ENCODE measurements around the gene TPRN.

Gene TPRN

DNA sequence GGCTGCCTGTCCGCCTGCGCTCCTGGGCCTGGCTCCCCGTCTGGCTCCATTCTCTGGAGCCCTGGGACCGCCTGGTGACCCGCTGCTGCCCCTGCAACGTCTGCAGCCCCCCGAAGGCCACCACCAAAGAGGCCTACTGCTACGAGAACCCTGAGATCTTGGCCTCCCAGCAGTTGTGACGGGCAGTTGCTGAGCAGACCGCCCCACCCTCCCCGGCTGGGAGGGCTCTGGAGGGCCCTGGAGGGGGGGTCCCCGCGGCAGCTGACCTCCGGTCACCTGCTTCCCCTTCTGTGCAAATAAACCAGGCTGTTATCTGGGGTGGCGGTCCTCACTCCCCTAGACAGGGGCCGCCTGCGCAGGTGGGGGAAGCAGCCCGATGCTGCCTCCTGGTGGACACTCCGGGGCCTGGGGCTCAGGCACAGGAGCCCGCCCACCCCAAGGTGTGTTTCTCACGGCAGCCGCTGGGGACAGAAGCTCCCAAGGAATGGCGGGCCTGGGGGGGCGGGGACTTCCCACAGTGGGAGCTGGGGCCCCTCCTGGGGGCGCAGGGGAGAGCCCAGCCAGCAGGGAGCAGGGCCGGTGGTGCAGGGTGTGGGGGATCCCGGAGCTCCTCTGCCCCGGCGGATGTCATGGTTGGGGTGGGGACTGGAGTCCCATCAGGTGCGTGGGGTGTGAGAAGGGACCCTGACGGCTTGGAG lies 35.8 kb upstream of the TPRN start:
- DNase-seq (ENCODE audit: low read depth): peak; percentile 90

DNA sequence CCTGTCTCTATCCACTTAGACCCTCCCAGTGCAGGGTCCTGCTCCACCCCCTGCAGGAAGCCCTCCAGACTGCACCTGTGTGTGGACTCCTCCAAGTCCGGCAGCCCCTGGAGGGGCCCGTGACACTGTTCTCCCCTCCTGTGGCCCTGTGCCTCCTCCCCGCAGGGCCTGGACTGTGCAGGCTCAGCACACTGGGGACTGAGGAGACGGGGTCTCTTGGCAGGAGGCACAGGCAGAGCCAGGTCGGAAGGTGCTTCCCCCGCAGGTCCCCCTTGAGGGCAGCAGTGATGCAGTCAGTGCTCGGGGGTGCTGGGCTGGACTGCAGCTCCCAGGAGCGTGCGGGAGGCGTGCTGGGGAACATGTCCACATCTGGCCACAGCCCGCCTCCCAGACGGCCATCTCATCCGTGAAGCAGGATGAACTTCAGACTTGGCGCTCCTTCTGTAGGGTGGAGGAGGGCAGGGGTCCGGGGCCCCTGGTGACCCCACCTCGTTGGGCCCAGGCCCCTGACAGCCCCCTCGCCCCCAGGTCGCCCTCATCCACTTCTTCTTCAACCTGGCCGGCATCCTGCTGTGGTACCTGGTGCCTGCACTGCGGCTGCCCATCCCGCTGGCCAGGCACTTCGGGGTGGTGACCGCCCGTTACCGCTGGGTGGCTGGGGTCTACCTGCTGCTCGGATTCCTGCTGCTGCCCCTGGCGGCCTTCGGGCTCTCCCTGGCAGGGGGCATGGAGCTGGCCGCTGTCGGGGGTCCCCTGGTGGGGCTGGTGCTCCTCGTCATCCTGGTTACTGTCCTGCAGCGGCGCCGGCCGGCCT lies 35.1 kb upstream of the TPRN start:
- no peak for DNase-seq (ENCODE audit: low read depth)

DNA sequence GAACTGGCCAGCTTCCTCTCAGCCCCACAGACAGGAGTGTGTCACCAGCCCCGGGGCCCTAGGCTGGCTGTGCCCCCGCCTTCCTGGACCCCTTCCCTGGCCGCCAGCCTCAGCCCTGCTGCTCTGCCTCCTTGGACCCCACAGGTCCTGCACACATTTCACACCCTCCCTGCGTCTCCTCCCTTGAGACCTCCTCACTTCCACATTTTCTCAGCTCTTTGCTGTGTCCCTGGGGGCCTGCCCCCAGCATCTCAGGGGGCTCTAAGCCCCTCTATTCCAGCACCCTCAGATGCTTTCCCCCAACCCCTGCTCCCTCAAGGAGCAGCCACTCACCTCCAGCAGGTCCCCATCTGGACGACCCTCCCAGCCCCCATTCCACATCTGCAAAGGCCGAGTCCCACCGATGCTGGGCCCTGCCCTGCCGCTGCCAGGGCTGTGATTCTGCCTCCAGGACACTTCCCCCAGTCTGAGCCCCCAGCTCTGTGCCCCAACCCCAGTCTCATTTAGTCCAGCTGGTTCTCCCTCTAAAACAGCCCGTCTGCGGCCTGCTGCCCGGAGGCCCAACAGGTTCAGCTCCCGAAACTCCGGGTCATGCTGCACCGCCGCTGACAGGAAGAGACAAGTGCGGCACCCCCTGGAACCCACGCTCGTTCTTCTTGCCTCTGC lies 34.4 kb upstream of the TPRN start:
- no peak for DNase-seq (ENCODE audit: low read depth)

DNA sequence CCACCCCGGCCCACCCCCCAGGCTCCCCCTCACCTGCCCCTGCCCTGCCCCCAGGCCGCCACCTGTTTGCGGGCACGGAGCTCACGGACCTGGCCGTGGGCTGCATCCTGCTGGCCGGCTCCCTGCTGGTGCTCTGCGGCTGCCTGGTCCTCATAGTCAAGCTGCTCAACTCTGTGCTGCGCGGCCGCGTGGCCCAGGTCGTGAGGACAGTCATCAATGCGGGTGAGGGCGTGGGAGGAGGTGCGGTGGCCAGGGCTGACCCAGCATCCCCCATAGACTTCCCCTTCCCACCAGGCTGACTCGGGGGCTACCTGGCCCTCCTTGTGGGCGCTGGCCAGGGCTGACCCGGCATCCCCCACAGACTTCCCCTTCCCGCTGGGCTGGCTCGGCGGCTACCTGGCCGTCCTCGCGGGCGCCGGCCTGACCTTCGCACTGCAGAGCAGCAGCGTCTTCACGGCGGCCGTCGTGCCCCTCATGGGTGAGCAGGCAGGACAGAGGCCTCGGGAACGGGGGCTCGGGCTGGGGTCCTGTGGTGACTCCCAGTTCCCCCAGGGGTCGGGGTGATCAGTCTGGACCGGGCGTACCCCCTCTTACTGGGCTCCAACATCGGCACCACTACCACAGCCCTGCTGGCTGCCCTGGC lies 33.6 kb upstream of the TPRN start:
- DNase-seq (ENCODE audit: low read depth): no peak

DNA sequence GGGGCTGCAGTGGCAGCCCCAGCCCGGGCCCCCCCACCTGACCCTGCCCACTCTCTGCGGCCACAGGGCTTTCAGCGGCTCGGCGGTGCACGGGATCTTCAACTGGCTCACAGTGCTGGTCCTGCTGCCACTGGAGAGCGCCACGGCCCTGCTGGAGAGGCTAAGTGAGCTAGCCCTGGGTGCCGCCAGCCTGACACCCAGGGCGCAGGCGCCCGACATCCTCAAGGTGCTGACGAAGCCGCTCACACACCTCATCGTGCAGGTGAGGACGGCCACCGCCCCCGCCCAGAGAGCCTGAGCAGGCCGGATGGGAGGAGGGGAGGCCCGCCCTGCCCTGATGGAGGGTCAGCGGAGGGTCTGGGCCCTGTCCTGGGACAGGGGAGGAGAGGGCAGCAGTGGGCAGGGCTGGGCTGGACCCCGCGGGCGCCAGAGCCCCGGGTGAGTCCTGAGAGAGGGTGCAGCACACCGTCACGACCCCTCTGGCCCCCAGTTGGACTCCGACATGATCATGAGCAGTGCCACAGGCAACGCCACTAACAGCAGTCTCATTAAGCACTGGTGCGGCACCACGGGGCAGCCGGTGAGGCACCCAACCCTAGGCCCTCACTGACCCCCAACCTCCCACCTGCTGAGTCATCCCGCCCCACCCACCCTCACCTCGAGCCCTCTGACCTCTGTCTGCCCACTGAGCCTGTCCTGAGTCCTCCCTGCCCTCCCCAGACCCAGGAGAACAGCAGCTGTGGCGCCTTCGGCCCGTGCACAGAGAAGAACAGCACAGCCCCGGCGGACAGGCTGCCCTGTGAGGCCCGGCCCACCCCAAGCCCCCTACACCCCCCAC lies 32.8 kb upstream of the TPRN start:
- DNase-seq (ENCODE audit: low read depth): no peak

DNA sequence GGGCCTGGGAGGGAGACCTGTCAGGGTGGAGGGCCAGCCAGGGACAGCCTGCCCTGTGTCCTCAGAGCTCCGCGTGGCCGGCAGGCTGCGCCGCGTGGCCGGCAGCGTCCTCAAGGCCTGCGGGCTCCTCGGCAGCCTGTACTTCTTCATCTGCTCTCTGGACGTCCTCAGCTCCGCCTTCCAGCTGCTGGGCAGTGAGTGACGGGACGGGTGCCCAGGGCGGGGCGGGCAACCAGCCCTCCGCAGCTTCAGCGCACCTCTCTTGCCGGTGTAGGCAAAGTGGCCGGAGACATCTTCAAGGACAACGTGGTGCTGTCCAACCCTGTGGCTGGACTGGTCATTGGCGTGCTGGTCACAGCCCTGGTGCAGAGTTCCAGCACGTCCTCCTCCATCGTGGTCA lies 32.0 kb upstream of the TPRN start:
- DNase-seq (ENCODE audit: low read depth): no peak

DNA sequence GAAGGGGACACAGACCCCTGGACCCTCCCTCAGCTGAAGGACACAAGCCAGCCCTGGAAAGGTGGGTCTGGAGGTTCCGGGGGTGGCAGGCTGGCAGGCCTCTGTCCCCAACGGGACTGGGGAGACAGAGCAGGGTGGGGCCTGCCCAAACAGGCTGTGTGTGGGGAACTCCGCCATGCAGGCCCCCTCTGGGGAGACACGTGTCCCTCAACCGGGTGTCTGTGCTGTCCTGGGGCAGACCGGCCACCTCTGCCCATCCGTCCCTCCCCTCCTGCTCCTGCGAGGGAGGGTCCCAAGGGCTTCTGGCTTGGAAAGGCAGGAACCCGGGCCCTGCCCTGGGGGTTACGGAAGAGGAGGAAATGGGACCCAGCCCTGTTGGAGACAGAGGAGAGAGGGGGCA lies 31.6 kb upstream of the TPRN start:
- no peak for DNase-seq (ENCODE audit: low read depth)

DNA sequence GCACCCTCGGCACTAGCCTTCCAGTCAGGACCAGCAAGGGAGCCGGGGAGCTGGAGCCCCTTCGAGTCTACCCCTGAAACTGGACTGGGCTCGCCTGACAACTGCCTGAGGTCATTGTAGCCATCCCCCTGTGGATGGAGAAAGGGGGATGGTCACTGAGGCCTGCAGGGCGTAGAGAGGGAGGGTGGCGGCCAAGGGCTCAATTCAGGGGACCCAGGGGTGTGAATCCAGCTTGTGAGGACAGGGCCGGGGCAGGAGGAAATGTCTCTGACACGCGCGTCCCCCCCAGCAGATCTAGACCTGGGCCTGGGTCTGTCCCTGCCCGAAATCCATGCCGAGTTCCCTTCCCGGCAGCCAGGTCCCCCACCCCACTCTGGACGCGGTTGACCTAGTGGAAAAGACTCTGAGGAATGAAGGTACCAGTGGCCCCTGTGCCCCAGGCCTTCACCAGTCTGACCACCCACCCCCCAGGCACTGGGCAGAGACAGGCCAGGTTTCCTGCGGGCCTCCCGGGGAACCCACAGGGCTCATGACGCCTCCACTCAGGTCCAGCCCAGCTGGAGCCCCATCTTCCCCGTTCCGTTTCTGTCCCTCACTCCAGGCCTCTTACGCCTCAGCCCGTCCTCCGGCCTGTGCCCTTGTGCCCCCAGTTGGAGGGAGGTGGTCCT lies 31.0 kb upstream of the TPRN start:
- no peak for DNase-seq (ENCODE audit: low read depth)

DNA sequence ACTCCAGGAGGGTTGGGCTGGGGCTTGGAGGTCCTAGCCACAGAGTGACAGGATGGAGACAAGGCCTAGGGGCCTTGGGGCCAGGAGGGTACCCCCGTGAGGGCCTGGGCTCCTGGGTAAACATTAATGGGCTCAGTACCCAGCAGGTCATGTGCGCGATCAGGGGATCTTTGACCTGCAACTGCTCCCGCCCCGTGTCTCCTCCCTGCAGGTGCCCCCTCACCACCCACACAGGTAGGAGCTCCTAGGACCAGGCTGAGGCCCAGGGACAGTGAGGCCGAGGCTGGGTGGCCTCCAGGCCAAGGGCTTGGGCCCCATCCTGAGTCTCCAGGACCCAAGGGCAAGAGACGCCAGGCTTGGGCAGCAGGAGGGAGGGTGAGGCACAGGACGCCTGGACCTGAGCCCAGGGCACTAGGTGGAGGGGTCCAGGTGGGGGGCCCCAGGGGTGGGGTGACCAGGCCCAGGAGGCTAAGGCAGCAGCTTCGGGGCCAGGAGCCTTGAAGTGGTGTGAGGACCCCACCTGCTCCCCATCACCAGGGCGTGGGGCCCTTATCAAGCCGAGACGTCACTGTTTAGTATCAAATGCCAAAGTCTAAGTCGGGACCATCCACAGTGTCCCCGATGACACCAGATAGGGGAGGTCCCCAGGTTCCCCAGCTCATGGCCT lies 30.3 kb upstream of the TPRN start, which contains the start of gene SLC34A3:
Gene SLC34A3 (plus strand): TSS at position 197 of the 667 bp plus-strand sequence. CDS start 802 bp downstream, outside the sequence.
- no peak for DNase-seq (ENCODE audit: low read depth)

DNA sequence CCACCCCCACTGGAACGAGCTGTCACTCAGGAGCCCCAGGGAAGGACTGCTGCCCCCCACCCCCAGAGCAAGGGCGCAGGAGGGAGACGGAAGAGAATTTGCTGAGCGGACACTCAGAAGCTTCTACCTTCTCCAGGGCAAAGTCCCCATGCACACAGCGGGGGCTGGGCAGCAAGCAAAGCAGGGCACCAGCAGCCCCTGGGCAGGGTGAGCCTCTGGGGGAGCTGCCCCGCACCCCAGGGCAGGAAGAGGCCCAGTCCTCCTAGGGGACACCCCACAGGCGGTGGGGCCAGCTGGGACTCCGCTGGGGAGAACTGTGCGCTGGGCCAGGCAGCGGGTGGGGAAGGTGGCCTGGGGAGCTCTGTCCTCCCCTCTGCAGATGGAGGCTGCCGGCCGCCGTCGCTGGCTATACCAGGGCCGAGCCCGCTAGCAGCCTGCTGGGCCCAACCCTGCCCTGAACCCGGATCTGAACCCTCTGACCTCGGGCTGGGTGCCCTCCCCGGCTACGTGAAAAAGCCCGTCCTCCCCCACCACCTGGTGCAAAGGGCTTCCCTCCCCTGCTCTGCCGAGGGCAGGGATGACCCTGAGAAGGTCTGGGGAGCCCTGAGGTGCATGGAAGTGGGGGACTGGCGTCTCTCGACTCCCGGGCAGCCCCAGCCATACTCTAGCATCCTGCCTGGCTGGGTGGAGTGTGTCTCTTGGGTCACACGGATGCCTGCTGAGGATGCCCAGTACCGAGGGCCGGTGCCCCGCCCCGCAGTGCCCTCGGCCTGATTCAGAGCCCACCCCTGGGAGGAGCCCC lies 29.6 kb upstream of the TPRN start:
- no peak for DNase-seq (ENCODE audit: low read depth)

DNA sequence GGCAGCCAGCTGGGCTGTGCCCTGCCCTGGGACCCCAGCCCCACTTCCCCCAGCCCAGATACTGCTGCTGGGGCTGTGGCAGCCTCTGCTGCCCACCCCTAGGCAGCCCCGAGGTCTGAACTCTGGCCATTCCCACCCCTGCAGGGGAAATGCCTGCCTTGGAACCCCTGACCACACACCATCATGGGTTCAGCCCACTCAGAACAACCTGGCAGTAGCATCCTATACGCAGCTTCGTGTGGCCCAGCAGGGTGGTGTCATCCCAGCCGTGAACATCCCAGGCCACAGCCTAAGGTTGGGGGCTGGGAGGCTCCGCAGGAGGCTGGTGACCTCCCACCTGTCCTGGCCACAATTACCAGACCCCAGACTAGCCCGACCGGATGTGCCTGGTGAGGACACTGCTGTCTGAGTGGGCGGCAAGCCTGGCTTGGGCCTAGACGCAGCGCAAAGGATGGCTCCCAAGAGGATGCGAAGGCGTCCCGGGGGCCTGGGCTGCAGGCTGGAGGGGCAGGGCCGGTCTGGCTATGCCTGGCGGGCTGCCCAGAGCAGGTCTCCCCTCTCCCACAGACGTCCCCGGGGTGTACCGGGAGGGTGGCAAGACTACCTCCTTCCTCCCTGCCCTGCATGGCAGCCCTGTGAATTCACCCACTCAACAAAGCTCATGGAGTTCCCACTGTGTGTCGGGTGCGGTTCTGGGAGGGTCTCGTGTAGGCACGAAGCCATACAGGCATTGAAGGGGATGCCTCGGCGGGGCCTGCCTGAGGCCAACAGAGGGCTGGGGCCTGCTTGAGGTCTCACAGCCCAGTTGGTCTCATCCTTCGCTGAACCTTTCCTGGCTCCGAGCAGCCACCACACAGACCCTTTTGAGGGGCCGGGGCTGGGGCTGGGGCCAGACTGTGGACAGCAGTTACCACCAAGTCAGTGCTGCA lies 28.7 kb upstream of the TPRN start:
- DNase-seq (ENCODE audit: low read depth): no peak

DNA sequence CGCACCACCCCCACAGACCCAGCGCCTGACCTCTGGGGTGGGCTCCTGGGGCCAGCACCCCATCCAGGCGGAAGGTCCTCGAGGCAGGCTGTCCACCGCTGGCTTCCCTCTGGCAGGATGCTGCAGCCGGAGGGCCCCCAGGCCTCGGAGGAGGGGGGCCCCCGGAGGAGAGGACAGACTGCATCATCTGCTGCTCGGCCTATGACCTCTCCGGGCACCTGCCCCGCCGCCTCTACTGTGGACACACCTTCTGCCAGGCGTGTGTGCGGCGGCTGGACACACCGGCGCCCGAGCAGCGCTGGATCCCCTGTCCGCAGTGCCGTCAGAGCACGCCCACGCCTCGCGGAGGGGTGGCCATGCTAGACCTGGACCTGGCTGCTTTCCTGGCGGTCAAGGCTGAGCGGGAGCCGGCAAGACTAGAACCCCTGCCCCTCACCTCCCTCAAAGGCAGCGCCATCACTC lies 28.0 kb upstream of the TPRN start:
- DNase-seq (ENCODE audit: low read depth): no peak

DNA sequence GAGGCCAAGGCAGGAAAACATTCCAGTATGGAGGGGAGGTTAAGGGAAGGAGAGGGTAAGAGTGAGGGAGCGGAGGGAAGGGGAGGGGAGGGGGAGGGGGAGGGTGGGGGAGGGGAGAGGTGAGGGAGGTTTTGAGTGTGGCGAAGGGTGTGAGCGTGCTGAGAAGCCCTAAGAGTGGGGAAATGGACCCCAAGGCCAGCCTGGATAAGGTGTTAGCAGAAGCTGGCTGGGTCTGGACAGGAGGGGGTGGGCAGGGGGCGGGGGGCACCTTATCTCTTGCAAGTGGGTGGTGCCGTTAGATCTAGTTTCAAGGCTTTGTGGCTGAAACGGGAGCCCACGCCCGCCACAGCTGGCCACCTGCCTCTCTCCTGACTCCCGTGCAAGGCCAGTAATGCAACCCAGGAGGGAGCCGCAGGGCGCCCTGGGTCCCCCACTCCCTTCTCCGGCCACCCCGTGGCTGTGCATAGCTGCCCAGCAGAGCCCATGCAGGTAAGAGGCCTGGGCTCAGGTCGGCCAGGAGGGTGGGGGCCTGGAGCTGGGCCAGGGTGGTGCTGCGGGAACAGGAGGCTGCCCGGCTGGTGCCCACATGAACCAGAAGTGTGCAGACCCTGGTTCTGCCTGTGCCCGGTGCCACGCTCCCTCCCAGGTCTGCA lies 27.4 kb upstream of the TPRN start:
- DNase-seq (ENCODE audit: low read depth): no peak

DNA sequence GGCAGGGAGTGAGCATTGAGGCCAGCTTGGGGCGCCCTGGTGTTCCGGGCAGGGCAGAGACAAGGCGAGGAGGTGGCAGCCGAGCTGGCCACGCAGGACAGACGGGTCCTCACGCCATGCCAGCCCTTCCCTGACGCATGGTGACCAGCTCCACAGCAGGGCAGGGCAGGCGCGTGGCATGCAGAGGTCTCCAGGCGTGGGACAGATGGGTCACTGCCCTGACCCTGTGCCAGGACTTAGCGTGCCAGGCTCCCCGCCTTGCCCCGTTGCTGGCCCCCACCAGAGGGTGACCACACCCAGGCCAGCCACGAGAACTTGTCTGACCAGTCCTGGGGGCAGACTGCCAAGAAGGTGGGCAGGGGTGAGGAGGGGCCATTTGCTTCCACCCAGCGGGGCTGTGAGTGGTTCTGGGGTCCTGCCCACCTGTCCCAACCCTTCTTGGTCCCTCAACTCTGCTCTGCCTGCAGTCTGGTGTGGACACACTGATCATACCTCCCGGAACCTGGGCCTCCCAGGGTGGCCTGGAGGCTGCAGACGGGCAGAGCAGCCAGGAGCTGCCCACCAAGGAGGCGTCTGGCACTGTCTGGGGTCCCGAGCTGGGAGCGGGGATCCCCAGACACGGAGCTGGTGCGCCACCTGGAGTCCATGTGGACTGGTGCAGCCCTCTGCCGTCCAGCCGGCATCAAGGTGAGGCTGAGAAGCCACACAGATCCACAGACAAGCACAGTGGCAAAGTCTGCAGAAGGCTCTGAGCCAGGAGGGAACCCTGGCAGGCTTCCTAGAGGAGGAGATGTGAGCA lies 26.7 kb upstream of the TPRN start, which contains the start of gene RNF224:
Gene RNF224 (plus strand): TSS at position 449 of the 799 bp plus-strand sequence. CDS start 834 bp downstream, outside the sequence.
- peak; percentile 79 for DNase-seq (ENCODE audit: low read depth)

DNA sequence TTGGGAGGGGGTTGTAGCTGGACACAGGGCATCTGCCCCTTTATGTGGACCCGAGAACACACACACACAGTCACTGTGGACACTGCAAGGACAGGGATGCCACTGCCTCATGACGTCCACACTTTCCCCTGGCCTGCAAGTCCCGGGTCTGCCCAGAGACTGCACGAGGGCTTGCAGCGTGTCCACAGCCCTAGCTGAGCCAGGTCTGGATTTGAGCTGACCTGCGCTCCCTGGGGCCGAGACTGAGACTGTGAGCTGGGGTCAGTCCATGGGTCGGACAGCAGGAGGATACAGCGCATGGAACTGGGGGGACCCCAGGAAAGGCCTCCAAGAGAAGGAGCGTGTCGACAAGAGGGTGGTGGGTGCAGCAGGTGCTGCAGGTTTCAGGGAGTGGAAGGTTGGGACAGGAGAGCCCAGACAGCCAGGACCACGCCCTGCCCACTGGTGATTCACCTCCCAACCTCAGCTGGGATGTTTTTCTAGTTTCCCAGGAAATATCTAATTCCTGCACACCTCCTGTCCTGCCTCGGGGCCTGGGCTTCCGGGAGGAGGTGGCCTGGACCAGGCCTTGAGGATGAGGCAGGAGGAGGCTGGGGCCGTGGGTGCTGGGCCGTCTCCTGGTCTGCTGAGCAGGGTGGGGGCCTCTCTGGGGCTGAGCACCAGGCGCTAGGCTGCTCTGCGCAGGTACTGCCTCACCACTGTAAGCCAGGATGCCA lies 26.0 kb upstream of the TPRN start:
- DNase-seq (ENCODE audit: low read depth): no peak

DNA sequence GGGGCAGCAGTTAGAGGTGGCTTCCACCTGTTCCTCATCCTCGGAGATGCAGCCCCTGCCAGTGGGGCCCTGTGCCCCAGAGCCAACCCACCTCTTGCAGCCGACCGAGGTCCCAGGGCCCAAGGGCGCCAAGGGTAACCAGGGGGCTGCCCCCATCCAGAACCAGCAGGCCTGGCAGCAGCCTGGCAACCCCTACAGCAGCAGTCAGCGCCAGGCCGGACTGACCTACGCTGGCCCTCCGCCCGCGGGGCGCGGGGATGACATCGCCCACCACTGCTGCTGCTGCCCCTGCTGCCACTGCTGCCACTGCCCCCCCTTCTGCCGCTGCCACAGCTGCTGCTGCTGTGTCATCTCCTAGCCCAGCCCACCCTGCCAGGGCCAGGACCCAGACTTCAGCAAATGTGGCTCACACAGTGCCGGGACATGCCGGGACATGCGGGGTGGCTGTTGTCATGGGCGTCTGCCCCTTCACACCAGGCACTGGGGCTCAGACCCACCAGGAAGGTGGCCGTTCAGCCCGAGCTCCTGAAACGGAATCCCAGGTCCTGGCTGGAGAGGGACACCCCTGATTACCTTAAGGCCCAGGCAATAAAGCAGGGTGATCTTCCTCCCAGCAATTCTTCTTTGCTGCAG lies 25.3 kb upstream of the TPRN start:
- no peak for DNase-seq (ENCODE audit: low read depth)
